Adipocyte (in vitro differentiated cells): ENCODE data around the gene RIPK1.
A peak's percentile ranks its signal among the peaks of the same experiment; 100 is the strongest.

Experiments
- DNase-seq: peaks from one replicate; pipeline ENCODE4 v3.0.0-alpha.2; 2015; ENCODE audit warnings: low read depth
- H3K27me3 ChIP-seq: replicated peaks from 2 replicates; pipeline ENCODE4 v1.7.0; 2013; ENCODE audit warnings: mild to moderate bottlenecking, low read length, moderate library complexity; ENCODE audit not compliant: control insufficient read depth, insufficient read depth
- H3K36me3 ChIP-seq: 2 replicates; pipeline ENCODE4 v1.7.0; 2013; ENCODE audit warnings: low read length, mild to moderate bottlenecking, moderate library complexity; ENCODE audit not compliant: control insufficient read depth, insufficient read depth, severe bottlenecking
- H3K4me1 ChIP-seq: 2 replicates; pipeline ENCODE4 v1.7.0; 2013; ENCODE audit warnings: mild to moderate bottlenecking, low read length, moderate library complexity; ENCODE audit not compliant: control insufficient read depth, insufficient read depth
- H3K4me3 ChIP-seq: 2 replicates; pipeline ENCODE4 v1.7.0; 2013; ENCODE audit warnings: mild to moderate bottlenecking, low read length, moderate library complexity
- H3K9ac ChIP-seq: 2 replicates; pipeline ENCODE4 v1.7.0; 2013; ENCODE audit warnings: mild to moderate bottlenecking, low read length, moderate library complexity
- H3K9me3 ChIP-seq: 2 replicates; pipeline ENCODE4 v1.7.0; 2013; ENCODE audit warnings: mild to moderate bottlenecking, low read length, moderate library complexity; ENCODE audit not compliant: control insufficient read depth

Gene RIPK1

DNA sequence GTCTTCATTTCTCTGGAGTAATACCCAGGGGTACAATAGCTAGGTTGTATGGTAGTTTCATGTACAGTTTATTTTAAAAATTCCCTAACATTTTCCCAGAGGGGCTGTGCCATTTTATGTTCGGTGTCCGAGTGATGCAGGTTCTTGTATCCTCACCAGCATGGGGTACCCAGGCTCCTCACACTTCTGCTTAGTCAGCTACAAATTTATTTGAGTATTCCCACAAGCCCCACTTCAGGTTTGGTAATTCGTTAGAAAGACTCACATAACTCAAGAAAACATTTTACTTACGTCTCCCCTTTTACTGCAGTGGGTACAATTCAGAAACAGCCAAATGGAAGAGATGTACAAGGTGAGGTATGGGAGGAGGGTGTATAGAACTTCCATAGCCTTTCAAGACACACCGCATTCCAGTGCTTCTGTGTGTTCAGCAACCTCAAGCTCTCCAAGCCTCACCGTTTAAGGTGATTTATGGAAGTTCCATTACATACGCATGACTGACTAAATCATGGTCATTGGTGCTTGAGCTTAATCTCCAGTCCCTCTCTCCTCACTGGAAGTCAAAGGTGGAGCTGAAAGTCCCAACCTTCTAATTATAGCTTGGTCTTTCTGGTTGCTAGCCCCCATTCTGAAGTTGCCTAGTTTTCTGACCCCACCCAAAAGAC, 18.1 kb downstream of the RIPK1 start:
- no peaks in the 10 kb centered on the region for H3K9me3 ChIP-seq
- H3K9ac ChIP-seq: no peak overlapping the region
- H3K27me3 ChIP-seq: no peaks in the 10 kb centered on the region
- DNase-seq: no peak
- peaks cover 75% of the 10 kb centered on the region for H3K36me3 ChIP-seq
- peaks cover 9% of the 10 kb centered on the region for H3K4me1 ChIP-seq
- no peak overlapping the region for H3K4me3 ChIP-seq

DNA sequence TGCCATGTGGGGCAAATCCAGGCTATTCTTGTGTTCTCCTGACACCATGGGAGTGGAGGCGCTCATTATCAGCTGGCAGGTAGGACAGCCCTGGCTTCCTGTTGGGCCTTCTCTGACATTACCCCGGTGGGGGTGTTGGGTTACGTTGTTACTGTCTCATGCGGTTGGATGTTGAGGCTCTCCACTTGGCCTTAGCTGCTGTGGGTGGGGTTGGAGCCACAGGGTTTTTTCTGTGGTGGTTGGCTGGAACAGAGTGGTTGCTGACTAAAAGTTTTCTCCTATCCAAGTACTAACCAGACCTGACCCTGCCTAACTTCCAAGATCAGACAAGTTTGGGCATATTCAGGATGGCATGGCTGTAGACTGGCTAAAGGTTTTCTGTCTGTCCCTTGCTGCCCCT, 20.2 kb downstream of the RIPK1 start:
- no peak for DNase-seq
- Histone ChIP-seq H3K36me3 (peaks cover 56% of the 10 kb centered on the region), H3K27me3 (no peaks in the 10 kb centered on the region), H3K9ac (no peak overlapping the region), H3K9me3 (no peaks in the 10 kb centered on the region), H3K4me1 (peaks cover 9% of the 10 kb centered on the region), H3K4me3 (peak overlapping the region; percentile 42)

DNA sequence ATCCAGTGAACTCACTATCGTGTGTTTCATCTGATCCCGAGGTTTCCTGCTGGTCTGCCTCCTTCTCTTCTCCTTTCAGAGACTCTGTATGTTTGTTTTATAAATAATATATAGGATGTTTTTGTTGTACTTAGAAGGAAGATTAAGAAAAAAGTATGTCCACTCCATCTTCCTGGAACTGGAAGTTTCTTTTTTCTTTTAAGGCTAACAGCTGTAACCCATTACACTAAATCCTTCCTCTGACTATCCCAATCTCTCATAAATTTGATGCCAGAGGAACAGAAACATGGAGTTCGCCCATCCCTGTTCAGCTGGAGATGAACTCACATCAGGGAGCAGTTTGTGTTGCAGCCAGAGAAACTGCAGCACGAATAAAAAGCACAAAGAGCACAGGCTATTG, 20.7 kb downstream of the RIPK1 start:
- Histone ChIP-seq H3K27me3 (no peaks in the 10 kb centered on the region), H3K9ac (no peak overlapping the region), H3K4me1 (peaks cover 9% of the 10 kb centered on the region), H3K9me3 (no peaks in the 10 kb centered on the region), H3K4me3 (peak overlapping the region; percentile 42), H3K36me3 (peaks cover 53% of the 10 kb centered on the region)
- DNase-seq: peak; percentile 72

DNA sequence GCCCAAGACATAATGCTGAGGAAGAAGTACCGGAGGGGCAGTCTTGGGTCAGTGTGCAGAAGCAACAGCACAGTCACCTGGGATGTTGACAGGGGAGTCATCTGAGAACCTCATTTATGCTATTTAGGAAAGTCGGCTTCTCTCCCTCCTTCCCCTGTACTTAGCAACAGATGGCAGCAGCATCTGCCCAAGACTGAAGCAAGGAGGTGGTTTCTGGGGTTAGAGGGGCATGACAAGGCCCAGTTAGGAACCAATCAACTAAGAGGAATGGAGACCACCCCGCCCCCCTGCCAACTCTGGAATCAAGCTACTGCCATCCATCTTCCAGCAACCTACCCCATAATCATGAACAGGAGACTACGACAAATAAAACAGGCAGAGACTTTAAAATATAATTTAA, 21.7 kb downstream of the RIPK1 start:
- no peak for DNase-seq
- H3K9ac ChIP-seq: no peak overlapping the region
- H3K4me1 ChIP-seq: peaks cover 9% of the 10 kb centered on the region
- H3K4me3 ChIP-seq: no peak overlapping the region
- no peaks in the 10 kb centered on the region for H3K9me3 ChIP-seq
- peaks cover 53% of the 10 kb centered on the region for H3K36me3 ChIP-seq
- H3K27me3 ChIP-seq: no peaks in the 10 kb centered on the region

DNA sequence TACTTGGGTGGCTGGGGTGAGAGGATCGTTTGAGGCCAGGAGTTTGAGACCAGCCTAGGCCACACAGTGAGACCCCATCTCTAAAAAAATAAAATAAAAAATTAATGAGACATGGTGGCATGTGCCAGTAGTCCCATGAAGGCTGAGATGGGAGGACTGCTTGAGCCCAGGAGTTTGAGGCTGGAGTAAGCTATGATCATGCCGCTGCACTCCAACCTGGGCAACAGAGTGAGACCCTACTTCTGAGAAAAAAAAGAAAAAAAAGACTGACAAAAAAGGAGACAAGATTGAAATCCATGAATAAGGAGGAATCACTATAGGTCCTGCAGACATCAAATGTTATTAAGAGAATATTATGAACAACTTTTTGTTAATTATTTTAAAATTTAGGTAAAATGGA, 26.5 kb downstream of the RIPK1 start:
- no peaks in the 10 kb centered on the region for H3K27me3 ChIP-seq
- DNase-seq: no peak
- no peak overlapping the region for H3K9ac ChIP-seq
- no peaks in the 10 kb centered on the region for H3K9me3 ChIP-seq
- no peaks in the 10 kb centered on the region for H3K4me1 ChIP-seq
- peaks cover 64% of the 10 kb centered on the region for H3K36me3 ChIP-seq
- no peak overlapping the region for H3K4me3 ChIP-seq

DNA sequence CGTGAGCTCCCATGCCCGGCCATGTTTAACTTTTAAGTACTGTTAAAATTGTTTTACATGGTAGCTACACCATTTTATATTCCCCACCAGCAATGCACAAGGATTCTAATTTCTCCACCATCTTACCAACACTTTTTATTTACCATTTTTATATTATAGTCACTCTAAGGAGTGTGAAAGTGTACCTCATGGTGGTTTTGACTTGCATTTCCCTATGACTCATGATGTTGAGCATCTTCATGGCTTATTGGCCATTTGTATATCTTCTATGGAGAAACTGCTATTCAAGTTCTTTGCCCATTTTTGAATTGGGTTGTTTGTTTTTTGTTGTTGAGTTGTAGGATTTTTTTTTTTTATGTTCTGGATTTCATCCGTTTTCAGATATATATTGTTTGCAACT, 34.6 kb downstream of the RIPK1 start:
- Histone ChIP-seq H3K36me3 (peaks cover 84% of the 10 kb centered on the region), H3K4me3 (no peak overlapping the region), H3K4me1 (no peaks in the 10 kb centered on the region), H3K27me3 (no peaks in the 10 kb centered on the region), H3K9ac (no peak overlapping the region), H3K9me3 (no peaks in the 10 kb centered on the region)
- DNase-seq: no peak

DNA sequence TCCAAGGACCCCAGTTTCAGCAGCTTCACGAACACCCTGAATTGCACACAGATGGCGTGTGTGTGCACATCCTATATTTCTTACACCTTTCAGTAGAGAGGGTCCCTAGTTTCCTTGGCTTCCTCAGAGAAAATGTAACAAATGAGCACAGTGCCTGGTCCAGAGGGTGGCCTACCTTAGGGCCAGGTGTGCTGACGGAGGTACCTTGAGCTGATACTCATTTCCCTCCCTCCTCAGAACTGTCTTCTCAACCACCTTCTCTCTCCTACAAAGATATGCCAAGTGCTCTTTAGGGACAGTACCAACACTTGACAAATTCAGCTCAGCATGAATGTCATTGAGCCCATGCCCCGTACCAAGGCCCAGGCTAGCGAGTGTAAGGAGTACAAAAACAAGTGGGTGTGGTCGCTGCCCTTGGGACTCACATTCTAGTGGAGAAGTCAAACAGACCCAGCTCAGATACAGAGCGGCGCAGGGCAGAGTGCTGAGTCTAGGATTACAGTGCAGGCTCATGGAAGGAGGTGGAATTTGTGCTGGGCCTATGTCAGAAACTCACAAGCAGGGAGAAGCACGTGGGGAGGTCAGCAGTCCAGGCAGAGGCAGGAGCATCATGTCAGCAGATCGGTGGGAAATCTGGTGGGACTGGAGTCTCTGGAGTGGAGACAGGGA, 40.6 kb downstream of the RIPK1 start:
- no peak overlapping the region for H3K9ac ChIP-seq
- no peak for DNase-seq
- no peaks in the 10 kb centered on the region for H3K27me3 ChIP-seq
- peaks cover 11% of the 10 kb centered on the region for H3K4me1 ChIP-seq
- H3K4me3 ChIP-seq: no peak overlapping the region
- peaks cover 85% of the 10 kb centered on the region for H3K36me3 ChIP-seq
- H3K9me3 ChIP-seq: no peaks in the 10 kb centered on the region

DNA sequence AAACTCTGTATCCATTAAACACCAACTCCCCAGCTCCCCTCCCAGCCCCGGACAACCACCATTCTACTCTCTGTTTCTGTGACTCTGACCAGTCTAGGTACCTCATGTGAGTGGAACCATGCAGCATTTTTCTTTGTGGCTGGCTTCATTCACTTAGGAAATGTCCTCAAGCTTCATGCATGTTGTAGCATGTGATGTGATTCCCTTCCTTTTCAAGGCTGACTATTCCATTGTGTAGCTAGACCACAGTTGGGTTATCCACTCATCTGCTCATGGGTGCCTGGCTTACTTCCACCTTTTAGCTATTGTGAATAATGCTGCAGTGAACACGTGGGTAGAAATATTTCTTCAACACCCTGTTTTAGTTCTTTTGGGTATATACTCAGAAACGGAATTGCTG, 41.5 kb downstream of the RIPK1 start:
- no peak for DNase-seq
- Histone ChIP-seq H3K36me3 (peaks cover 85% of the 10 kb centered on the region), H3K9me3 (no peaks in the 10 kb centered on the region), H3K4me3 (no peak overlapping the region), H3K4me1 (peaks cover 11% of the 10 kb centered on the region), H3K9ac (no peak overlapping the region), H3K27me3 (no peaks in the 10 kb centered on the region)

DNA sequence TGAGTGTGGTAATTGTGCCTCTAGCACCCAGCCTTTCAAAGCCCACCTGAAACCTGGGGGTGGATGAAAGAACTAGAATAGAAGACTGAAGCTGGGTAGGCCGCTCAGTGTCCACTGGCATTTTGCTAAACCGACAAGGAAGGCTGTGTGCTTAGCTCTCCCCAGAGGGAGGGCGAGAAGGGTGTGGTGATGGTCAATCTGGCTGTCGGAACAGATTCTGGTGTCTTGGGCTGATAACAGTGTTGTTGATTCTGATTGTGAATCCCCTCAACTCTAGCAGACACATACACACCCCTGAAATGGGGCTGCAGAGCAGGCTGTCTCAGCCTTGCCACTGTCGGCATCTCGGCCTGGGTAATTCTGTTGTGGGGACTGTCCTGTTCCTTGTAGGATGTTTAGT, 46.1 kb downstream of the RIPK1 start:
- DNase-seq: no peak
- Histone ChIP-seq H3K36me3 (peaks cover 60% of the 10 kb centered on the region), H3K27me3 (no peaks in the 10 kb centered on the region), H3K4me1 (peaks cover 25% of the 10 kb centered on the region), H3K4me3 (no peak overlapping the region), H3K9me3 (no peaks in the 10 kb centered on the region), H3K9ac (no peak overlapping the region)

DNA sequence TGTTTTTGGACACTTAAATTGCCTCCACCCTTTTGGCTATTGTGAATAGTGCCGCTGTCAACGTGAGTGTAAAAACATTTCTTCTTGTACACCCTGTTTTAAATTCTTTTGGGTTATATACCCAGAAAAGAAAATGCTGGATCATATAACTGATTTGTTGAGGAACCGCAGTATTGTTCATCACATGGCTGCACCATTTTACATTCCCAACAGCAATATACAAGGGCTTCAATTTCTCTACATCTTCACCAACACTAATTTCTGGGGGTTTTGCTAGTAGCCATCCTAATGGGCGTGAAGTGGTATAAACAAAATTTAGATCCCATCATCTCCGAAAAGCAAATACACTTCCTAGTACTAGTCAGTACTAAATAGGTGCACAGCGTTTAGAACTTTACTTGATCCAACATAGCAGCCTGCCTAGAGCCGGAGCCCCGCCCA, 49.6 kb downstream of the RIPK1 start:
- peaks cover 27% of the 10 kb centered on the region for H3K36me3 ChIP-seq
- no peaks in the 10 kb centered on the region for H3K27me3 ChIP-seq
- peak overlapping the region; percentile 92 for H3K9ac ChIP-seq
- peaks cover 38% of the 10 kb centered on the region for H3K4me1 ChIP-seq
- no peak for DNase-seq
- H3K4me3 ChIP-seq: peak overlapping the region; percentile 95
- H3K9me3 ChIP-seq: no peaks in the 10 kb centered on the region

DNA sequence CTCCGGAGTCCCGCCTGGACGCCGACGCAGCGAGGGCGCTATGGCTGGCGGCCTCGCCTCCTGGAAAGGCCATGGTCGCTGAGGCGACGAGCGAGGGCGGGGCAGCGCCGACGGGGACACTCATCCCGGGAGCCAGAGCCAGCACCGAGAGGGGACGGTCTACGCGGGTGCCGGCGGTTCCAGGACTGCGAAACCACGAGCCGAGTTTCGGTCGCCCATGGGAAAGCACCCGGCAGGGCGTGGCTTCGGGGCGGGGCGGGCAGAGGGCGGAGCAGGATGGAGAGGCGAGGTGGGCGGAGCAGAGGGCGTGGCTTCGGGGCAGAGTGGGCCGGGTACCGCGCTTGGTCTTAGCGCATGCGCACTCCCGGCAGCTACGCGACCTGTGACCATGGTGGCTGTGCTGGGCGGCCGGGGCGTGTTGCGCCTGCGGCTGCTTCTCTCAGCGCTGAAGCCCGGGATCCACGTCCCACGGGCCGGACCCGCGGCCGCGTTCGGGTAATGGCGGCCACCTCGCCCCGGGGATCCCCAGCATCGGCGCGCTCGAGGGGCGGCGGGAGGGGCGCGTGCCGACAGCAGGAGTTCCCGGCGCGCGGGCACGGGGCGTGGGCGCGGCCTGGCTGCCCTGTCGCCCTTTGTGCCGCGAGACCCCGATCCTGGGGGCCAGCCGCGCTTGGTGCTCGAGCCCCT, 50.2 kb downstream of the RIPK1 start, which contains the start of gene BPHL:
BPHL (plus strand) TSS at position 359 of the 687 bp plus-strand sequence; CDS start at position 389, 30 bp downstream.
- Histone ChIP-seq H3K27me3 (no peaks in the 10 kb centered on the region), H3K36me3 (peaks cover 22% of the 10 kb centered on the region), H3K4me1 (peaks cover 38% of the 10 kb centered on the region), H3K4me3 (peak within 1 kb of the TSS; percentile 95), H3K9ac (peak within 1 kb of the TSS; percentile 92), H3K9me3 (no peaks in the 10 kb centered on the region)
- DNase-seq: peak; percentile 99
